OCI-LY7 (cell line): ENCODE measurements around the gene ZNF605. TPM values are rescaled to one million over a fixed set of nuclear protein-coding genes. Genes with fewer than 3 reads are reported as not detected.
"Not testable (repeated sequence)": the region's sequence is repeated elsewhere in the genome, so short reads cannot be mapped to it uniquely, and the experiment has no call there.

Source experiments
- BruUV-seq: library from RNA; stranded (reverse); fragments of 400-500 nt; replicated peaks from 2 replicates; lab custom pipeline; 2021; lab: Mats Ljungman, UMichigan
- CTCF ChIA-PET: fragments of 300-600 bp; sonication (Branson Sonifier 250); formaldehyde crosslinking; loops from one replicate; lab custom pipeline; 2022; ENCODE audit warnings: antibody characterized with exemption; ENCODE audit not compliant: unreplicated experiment; lab: Charles Lee
- POLR2A ChIA-PET: fragments of 300-600 bp; sonication (Branson Sonifier 250); formaldehyde crosslinking; loops from one replicate; lab custom pipeline; 2022; ENCODE audit warnings: antibody characterized with exemption; lab: Charles Lee
- DNase-seq: peaks from one replicate; pipeline ENCODE4 v3.0.0-alpha.2; 2015; ENCODE audit warnings: low spot score
- H2AFZ ChIP-seq: fragments of 200-600 bp; sonication (generic), shearing (Covaris generic); 2 replicates; pipeline ENCODE4 v1.6.1; 2014; ENCODE audit warnings: mild to moderate bottlenecking, antibody characterized with exemption, low read length, moderate library complexity
- H3K27ac ChIP-seq: fragments of 200-600 bp; sonication (generic); 2 replicates; pipeline ENCODE4 v1.5.1; 2014; ENCODE audit warnings: mixed run types, low read depth, mild to moderate bottlenecking, moderate library complexity, low read length, inconsistent platforms; ENCODE audit not compliant: poor library complexity, severe bottlenecking
- H3K36me3 ChIP-seq: fragments of 200-600 bp; sonication (generic); 2 replicates; pipeline ENCODE4 v1.6.1; 2014; ENCODE audit warnings: mild to moderate bottlenecking, antibody characterized with exemption, low read length, moderate library complexity, mixed read lengths; ENCODE audit not compliant: insufficient read depth
- H3K4me1 ChIP-seq: fragments of 200-600 bp; sonication (generic); 2 replicates; pipeline ENCODE4 v1.5.1; 2014; ENCODE audit warnings: mild to moderate bottlenecking, low read length; ENCODE audit not compliant: insufficient read depth, poor library complexity, severe bottlenecking
- H3K4me2 ChIP-seq: fragments of 200-600 bp; sonication (generic); 2 replicates; pipeline ENCODE4 v1.6.1; 2014; ENCODE audit warnings: mild to moderate bottlenecking, low read length
- H3K4me3 ChIP-seq: fragments of 200-600 bp; sonication (generic); 2 replicates; pipeline ENCODE4 v1.5.1; 2014; ENCODE audit warnings: mild to moderate bottlenecking, low read depth, low read length; ENCODE audit not compliant: poor library complexity, severe bottlenecking
- H3K79me2 ChIP-seq: fragments of 200-600 bp; sonication (generic); 2 replicates; pipeline ENCODE4 v1.6.1; 2016; ENCODE audit warnings: low read depth, mild to moderate bottlenecking, low read length, moderate library complexity, mixed read lengths; ENCODE audit not compliant: insufficient read depth
- H3K9me2 ChIP-seq: fragments of 200-600 bp; sonication (generic); 2 replicates; pipeline ENCODE4 v1.6.1; 2016; ENCODE audit warnings: mild to moderate bottlenecking, low read length, mixed read lengths; ENCODE audit not compliant: insufficient read depth
- H3K9me3 ChIP-seq: fragments of 200-600 bp; sonication (generic); 2 replicates; pipeline ENCODE4 v1.6.1; 2014; ENCODE audit warnings: mild to moderate bottlenecking, mixed run types, low read length, mixed read lengths
- H4K20me1 ChIP-seq: fragments of 200-600 bp; sonication (generic); 2 replicates; pipeline ENCODE4 v1.6.1; 2014; ENCODE audit warnings: mild to moderate bottlenecking, antibody characterized with exemption, low read length, moderate library complexity, mixed read lengths; ENCODE audit not compliant: insufficient read depth
- EZH2phosphoT487 ChIP-seq: fragments of 200-600 bp; sonication (generic); IDR thresholded peaks from 2 replicates; pipeline ENCODE4 v1.6.1; 2018; ENCODE audit warnings: low read depth, borderline replicate concordance, mild to moderate bottlenecking, mixed run types, antibody characterized with exemption, low read length, moderate library complexity, mixed read lengths
- intact Hi-C: fragments of 100-400 bp; cut with micrococcal nuclease; formaldehyde crosslinking; loops from one replicate; pipeline ENCODE4 v1.10.0; 2022; ENCODE audit not compliant: unreplicated experiment
- total RNA-seq, 2 experiments: library from RNA; depleted of rRNA in 1 of 2; stranded (reverse); fragments of >200 nt in 1 of 2; shearing (Covaris generic) in 1 of 2; gene quantifications; 2 replicates each; pipeline ENCODE4 v1.2.3, GENCODE V29; 2014 to 2022
- TF ChIP-seq, protein P1 (sequence below): fragments of 200-600 bp; sonication (generic); conservative IDR thresholded peaks from 2 replicates; pipeline ENCODE4 v1.5.1; 2014; ENCODE audit warnings: mild to moderate bottlenecking, antibody characterized with exemption, low read length, moderate library complexity, mixed read lengths

ZNF605 gene
- total RNA-seq, 2 experiments from 2014 or later, result 6.6 to 13.9 TPM

DNA sequence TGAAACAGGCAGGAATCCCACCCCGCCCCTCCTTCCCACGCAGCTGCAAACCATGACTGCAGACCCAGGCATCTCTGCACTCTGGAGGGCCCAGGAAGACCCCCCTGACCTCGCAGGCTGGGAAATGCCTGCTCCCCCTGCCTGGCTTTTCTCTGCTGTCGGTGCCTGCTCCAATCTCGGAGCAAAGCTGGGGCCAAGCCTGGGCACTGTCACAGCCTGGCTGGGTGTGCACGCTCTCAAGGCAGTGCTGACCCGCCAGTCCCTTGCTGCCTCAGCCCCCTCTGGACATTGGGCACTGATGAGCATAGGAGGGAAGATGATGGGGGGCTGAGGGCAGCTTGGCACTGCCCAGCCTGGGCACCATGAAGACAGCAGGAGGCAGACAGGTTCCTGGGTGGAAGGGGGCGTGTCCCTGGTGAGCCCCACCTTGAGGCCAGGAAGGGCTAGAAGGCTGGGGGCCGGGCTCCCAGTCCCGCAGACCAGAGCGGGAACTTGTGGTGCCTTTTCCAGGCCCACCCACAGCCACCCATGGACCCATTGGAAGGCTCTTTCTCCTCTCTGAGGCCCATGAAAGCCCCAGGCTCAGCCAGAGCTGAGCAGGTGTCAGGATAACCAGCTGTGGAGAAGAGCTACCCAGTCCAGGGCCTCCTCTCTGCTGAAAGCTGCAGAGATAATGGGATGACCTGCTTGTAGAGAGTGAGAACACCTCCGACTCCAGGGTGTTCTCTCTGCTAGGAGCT lies 10.7 kb upstream of the ZNF605 start:
- no peak for TF ChIP-seq EZH2phosphoT487
- TF ChIP-seq, protein P1, sequence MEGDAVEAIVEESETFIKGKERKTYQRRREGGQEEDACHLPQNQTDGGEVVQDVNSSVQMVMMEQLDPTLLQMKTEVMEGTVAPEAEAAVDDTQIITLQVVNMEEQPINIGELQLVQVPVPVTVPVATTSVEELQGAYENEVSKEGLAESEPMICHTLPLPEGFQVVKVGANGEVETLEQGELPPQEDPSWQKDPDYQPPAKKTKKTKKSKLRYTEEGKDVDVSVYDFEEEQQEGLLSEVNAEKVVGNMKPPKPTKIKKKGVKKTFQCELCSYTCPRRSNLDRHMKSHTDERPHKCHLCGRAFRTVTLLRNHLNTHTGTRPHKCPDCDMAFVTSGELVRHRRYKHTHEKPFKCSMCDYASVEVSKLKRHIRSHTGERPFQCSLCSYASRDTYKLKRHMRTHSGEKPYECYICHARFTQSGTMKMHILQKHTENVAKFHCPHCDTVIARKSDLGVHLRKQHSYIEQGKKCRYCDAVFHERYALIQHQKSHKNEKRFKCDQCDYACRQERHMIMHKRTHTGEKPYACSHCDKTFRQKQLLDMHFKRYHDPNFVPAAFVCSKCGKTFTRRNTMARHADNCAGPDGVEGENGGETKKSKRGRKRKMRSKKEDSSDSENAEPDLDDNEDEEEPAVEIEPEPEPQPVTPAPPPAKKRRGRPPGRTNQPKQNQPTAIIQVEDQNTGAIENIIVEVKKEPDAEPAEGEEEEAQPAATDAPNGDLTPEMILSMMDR, result no peak
- DNase-seq, result no peak
- ChIA-PET POLR2A (no interaction called here), CTCF (no interaction called here)
- Histone ChIP-seq H2AFZ (no peak overlapping the region), H3K4me3 (no peak overlapping the region), H3K27ac (no peak overlapping the region), H3K4me2 (no peak overlapping the region), H3K36me3 (no peaks in the 10 kb centered on the region), H3K79me2 (no peaks in the 10 kb centered on the region), H3K9me3 (peaks cover 4% of the 10 kb centered on the region; the same call in 1 of the 2 replicates), H3K9me2 (no peaks in the 10 kb centered on the region), H3K4me1 (no peaks in the 10 kb centered on the region), H4K20me1 (no peaks in the 10 kb centered on the region)
- intact Hi-C loops, result no loop called here
- no TSS peak for BruUV-seq

- Histone ChIP-seq H4K20me1 (no peaks in the 10 kb centered on the region), H3K4me2 (no peak overlapping the region), H3K27ac (no peak overlapping the region), H2AFZ (no peak overlapping the region), H3K79me2 (no peaks in the 10 kb centered on the region), H3K4me1 (no peaks in the 10 kb centered on the region), H3K9me3 (peaks cover 4% of the 10 kb centered on the region; the same call in 1 of the 2 replicates), H3K4me3 (no peak overlapping the region), H3K9me2 (no peaks in the 10 kb centered on the region), H3K36me3 (no peaks in the 10 kb centered on the region)
- ChIA-PET CTCF (no interaction called here), POLR2A (interaction anchor here (0.7 kb wide), 1 partner anchor 99 kb away, joined by 4 read pairs; no protein-coding TSS in a partner anchor)
- BruUV-seq, result no TSS peak
- TF ChIP-seq, protein P1, result no peak
- no peak for TF ChIP-seq EZH2phosphoT487
- intact Hi-C loops, result no loop called here
- DNase-seq, result no peak
These were observed 9.7 kb upstream of the ZNF605 start for GRCh38 chr12:132965796-132966195.

- H2AFZ ChIP-seq, H3K9me2 ChIP-seq, H3K36me3 ChIP-seq, H4K20me1 ChIP-seq, CTCF ChIA-PET, H3K79me2 ChIP-seq, H3K4me1 ChIP-seq, BruUV-seq, H3K9me3 ChIP-seq, intact Hi-C loops, H3K27ac ChIP-seq, H3K4me2 ChIP-seq, H3K4me3 ChIP-seq, POLR2A ChIA-PET: not testable (repeated sequence)
- TF ChIP-seq, protein P1, result peak; percentile 62
- DNase-seq, result peak; percentile 20
These were observed 7.8 kb upstream of the ZNF605 start for GRCh38 chr12:132963947-132964346.

- BruUV-seq, H3K4me3 ChIP-seq, CTCF ChIA-PET, intact Hi-C loops, H4K20me1 ChIP-seq, H3K27ac ChIP-seq, H3K9me3 ChIP-seq, H3K4me1 ChIP-seq, POLR2A ChIA-PET, H3K36me3 ChIP-seq, H2AFZ ChIP-seq, H3K79me2 ChIP-seq, DNase-seq, H3K9me2 ChIP-seq, H3K4me2 ChIP-seq: not testable (repeated sequence)
These were observed 5.7 kb upstream of the ZNF605 start for GRCh38 chr12:132961790-132962189.
